ENCODE measurements around the gene SGMS1. TPM values are rescaled to one million over a fixed set of nuclear protein-coding genes. Genes with fewer than 3 reads are reported as not detected.

Gene SGMS1
- total and polyA plus RNA-seq, 2 experiments from 2014 or later: 15.0 to 34.7 TPM

GRCh38 chr10:50316174-50316573 is 307.6 kb downstream of the SGMS1 start:
- Histone ChIP-seq H3K27me3 (ENCODE audit: insufficient read depth) (no peaks in the 10 kb centered on the region), H3K9me2 (ENCODE audit: insufficient read depth) (no peaks in the 10 kb centered on the region), H3K4me1 (ENCODE audit: insufficient read depth) (no peaks in the 10 kb centered on the region), H3K4me3 (no peak overlapping the region), H3K27ac (ENCODE audit: low read depth) (no peak overlapping the region), H3K79me2 (replicated peaks; ENCODE audit: insufficient read depth) (no peaks in the 10 kb centered on the region), H3F3A (replicated peaks; ENCODE audit: low read depth) (no peaks in the 10 kb centered on the region), H4K20me1 (replicated peaks; ENCODE audit: insufficient read depth) (0 out of 2 replicates have a peak, but pooled peaks cover 4% of the 10 kb centered on the region), H3K36me3 (ENCODE audit: insufficient read depth) (no peaks in the 10 kb centered on the region), H2AFZ (no peak overlapping the region), H3K4me2 (no peak overlapping the region)
- no peaks in the 10 kb centered on the region; the same call in 2 of the 3 replicates for H3K9me3 Mint-ChIP-seq
- H3K27ac Mint-ChIP-seq: no peak overlapping the region
- no peak for DNase-seq (ENCODE audit: low spot score)
- ATAC-seq: no peak
- no peak for TF ChIP-seq EZH2phosphoT487 (IDR thresholded peaks at IDR 0.05; ENCODE audit: unreplicated experiment)
- TF ChIP-seq ZNF331 (CRISPR knock-in tag; IDR thresholded peaks at IDR 0.05; ENCODE audit: low read depth): no peak
- TF ChIP-seq CREB1 (CRISPR knock-in tag; IDR thresholded peaks at IDR 0.05; ENCODE audit: low read depth): no peak
- TF ChIP-seq, protein P1, sequence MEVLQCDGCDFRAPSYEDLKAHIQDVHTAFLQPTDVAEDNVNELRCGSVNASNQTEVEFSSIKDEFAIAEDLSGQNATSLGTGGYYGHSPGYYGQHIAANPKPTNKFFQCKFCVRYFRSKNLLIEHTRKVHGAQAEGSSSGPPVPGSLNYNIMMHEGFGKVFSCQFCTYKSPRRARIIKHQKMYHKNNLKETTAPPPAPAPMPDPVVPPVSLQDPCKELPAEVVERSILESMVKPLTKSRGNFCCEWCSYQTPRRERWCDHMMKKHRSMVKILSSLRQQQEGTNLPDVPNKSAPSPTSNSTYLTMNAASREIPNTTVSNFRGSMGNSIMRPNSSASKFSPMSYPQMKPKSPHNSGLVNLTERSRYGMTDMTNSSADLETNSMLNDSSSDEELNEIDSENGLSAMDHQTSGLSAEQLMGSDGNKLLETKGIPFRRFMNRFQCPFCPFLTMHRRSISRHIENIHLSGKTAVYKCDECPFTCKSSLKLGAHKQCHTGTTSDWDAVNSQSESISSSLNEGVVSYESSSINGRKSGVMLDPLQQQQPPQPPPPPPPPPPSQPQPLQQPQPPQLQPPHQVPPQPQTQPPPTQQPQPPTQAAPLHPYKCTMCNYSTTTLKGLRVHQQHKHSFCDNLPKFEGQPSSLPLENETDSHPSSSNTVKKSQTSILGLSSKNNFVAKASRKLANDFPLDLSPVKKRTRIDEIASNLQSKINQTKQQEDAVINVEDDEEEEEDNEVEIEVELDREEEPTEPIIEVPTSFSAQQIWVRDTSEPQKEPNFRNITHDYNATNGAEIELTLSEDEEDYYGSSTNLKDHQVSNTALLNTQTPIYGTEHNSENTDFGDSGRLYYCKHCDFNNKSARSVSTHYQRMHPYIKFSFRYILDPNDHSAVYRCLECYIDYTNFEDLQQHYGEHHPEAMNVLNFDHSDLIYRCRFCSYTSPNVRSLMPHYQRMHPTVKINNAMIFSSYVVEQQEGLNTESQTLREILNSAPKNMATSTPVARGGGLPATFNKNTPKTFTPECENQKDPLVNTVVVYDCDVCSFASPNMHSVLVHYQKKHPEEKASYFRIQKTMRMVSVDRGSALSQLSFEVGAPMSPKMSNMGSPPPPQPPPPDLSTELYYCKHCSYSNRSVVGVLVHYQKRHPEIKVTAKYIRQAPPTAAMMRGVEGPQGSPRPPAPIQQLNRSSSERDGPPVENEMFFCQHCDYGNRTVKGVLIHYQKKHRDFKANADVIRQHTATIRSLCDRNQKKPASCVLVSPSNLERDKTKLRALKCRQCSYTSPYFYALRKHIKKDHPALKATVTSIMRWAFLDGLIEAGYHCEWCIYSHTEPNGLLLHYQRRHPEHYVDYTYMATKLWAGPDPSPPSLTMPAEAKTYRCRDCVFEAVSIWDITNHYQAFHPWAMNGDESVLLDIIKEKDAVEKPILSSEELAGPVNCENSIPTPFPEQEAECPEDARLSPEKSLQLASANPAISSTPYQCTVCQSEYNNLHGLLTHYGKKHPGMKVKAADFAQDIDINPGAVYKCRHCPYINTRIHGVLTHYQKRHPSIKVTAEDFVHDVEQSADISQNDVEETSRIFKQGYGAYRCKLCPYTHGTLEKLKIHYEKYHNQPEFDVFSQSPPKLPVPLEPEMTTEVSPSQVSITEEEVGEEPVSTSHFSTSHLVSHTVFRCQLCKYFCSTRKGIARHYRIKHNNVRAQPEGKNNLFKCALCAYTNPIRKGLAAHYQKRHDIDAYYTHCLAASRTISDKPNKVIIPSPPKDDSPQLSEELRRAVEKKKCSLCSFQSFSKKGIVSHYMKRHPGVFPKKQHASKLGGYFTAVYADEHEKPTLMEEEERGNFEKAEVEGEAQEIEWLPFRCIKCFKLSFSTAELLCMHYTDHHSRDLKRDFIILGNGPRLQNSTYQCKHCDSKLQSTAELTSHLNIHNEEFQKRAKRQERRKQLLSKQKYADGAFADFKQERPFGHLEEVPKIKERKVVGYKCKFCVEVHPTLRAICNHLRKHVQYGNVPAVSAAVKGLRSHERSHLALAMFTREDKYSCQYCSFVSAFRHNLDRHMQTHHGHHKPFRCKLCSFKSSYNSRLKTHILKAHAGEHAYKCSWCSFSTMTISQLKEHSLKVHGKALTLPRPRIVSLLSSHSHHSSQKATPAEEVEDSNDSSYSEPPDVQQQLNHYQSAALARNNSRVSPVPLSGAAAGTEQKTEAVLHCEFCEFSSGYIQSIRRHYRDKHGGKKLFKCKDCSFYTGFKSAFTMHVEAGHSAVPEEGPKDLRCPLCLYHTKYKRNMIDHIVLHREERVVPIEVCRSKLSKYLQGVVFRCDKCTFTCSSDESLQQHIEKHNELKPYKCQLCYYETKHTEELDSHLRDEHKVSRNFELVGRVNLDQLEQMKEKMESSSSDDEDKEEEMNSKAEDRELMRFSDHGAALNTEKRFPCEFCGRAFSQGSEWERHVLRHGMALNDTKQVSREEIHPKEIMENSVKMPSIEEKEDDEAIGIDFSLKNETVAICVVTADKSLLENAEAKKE (CRISPR knock-in tag; IDR thresholded peaks at IDR 0.05): no peak
- no peak for TF ChIP-seq NANOG (IDR thresholded peaks at IDR 0.05; ENCODE audit: borderline replicate concordance)
- TF ChIP-seq POLR2AphosphoS5 (IDR thresholded peaks at IDR 0.05; ENCODE audit: low read depth): no peak
- TF ChIP-seq JUNB (IDR thresholded peaks at IDR 0.05; ENCODE audit: unreplicated experiment): no peak
- TF ChIP-seq STAT1 (IDR thresholded peaks at IDR 0.05; ENCODE audit: unreplicated experiment): no peak
- TF ChIP-seq ZNF114 (CRISPR knock-in tag; IDR thresholded peaks at IDR 0.05): no peak
- TF ChIP-seq EZH2 (IDR thresholded peaks at IDR 0.05; ENCODE audit: low read depth, unreplicated experiment): no peak
- TF ChIP-seq, protein P2, sequence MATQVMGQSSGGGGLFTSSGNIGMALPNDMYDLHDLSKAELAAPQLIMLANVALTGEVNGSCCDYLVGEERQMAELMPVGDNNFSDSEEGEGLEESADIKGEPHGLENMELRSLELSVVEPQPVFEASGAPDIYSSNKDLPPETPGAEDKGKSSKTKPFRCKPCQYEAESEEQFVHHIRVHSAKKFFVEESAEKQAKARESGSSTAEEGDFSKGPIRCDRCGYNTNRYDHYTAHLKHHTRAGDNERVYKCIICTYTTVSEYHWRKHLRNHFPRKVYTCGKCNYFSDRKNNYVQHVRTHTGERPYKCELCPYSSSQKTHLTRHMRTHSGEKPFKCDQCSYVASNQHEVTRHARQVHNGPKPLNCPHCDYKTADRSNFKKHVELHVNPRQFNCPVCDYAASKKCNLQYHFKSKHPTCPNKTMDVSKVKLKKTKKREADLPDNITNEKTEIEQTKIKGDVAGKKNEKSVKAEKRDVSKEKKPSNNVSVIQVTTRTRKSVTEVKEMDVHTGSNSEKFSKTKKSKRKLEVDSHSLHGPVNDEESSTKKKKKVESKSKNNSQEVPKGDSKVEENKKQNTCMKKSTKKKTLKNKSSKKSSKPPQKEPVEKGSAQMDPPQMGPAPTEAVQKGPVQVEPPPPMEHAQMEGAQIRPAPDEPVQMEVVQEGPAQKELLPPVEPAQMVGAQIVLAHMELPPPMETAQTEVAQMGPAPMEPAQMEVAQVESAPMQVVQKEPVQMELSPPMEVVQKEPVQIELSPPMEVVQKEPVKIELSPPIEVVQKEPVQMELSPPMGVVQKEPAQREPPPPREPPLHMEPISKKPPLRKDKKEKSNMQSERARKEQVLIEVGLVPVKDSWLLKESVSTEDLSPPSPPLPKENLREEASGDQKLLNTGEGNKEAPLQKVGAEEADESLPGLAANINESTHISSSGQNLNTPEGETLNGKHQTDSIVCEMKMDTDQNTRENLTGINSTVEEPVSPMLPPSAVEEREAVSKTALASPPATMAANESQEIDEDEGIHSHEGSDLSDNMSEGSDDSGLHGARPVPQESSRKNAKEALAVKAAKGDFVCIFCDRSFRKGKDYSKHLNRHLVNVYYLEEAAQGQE (IDR thresholded peaks at IDR 0.05; ENCODE audit: unreplicated experiment): no peak
- TF ChIP-seq, protein P3, sequence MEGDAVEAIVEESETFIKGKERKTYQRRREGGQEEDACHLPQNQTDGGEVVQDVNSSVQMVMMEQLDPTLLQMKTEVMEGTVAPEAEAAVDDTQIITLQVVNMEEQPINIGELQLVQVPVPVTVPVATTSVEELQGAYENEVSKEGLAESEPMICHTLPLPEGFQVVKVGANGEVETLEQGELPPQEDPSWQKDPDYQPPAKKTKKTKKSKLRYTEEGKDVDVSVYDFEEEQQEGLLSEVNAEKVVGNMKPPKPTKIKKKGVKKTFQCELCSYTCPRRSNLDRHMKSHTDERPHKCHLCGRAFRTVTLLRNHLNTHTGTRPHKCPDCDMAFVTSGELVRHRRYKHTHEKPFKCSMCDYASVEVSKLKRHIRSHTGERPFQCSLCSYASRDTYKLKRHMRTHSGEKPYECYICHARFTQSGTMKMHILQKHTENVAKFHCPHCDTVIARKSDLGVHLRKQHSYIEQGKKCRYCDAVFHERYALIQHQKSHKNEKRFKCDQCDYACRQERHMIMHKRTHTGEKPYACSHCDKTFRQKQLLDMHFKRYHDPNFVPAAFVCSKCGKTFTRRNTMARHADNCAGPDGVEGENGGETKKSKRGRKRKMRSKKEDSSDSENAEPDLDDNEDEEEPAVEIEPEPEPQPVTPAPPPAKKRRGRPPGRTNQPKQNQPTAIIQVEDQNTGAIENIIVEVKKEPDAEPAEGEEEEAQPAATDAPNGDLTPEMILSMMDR (conservative IDR thresholded peaks at IDR 0.05; ENCODE audit: low read depth in 2 of 2): no peak
- TF ChIP-seq ETS1 (IDR thresholded peaks at IDR 0.05): no peak
- H3K4me3 Mint-ChIP-seq: no peak overlapping the region
- H3K27me3 Mint-ChIP-seq (ENCODE audit: insufficient read depth, low read depth, poor library complexity): no peaks in the 10 kb centered on the region
- H3K4me1 Mint-ChIP-seq: peaks cover 7% of the 10 kb centered on the region; the same call in 1 of the 3 replicates
- H3K36me3 Mint-ChIP-seq (ENCODE audit: low read depth): peaks cover under 1% of the 10 kb centered on the region; the same call in 1 of the 3 replicates
